Measurements from ENCODE around the gene LEFTY1.
"Not testable (repeated sequence)": the region's sequence is repeated elsewhere in the genome, so short reads cannot be mapped to it uniquely, and the experiment has no call there.

The LEFTY1 gene

GRCh38 chr1:225888898-225889601 is at the start of gene LEFTY1:
Gene LEFTY1, minus strand, starts transcription at chr1:225889146. Its CDS starts 80 bp downstream, at chr1:225889066.
- Histone ChIP-seq H3K4me1 (ENCODE audit: control insufficient read depth in 1 of 2, insufficient read depth in 2 of 2, low read length in 2 of 2) (peaks cover 0 to 4% of the 10 kb centered on the region in 2 donors), H3K27ac (ENCODE audit: low read length) (no peak within 1 kb of the TSS), H3K36me3 (ENCODE audit: control insufficient read depth in 1 of 2, insufficient read depth in 2 of 2, low read length in 2 of 2) (no peaks in the 10 kb centered on the region), H3K9me3 (ENCODE audit: control insufficient read depth in 1 of 2, low read length in 2 of 2) (no peaks in the 10 kb centered on the region), H3K27me3 (ENCODE audit: low read depth, low read length) (no peaks in the 10 kb centered on the region), H3K4me3 (ENCODE audit: low read depth in 1 of 2, low read length in 2 of 2) (no peak within 1 kb of the TSS)

- no peak overlapping the region for H3K27ac ChIP-seq (ENCODE audit: low read length)
Observed at GRCh38 chr1:225937048-225937968, 48.4 kb upstream of the LEFTY1 start.

GRCh38 chr1:225936523-225936922 is 47.6 kb upstream of the LEFTY1 start:
- Histone ChIP-seq H3K27me3 (ENCODE audit: low read depth, low read length) (no peaks in the 10 kb centered on the region), H3K27ac (ENCODE audit: low read length) (no peak overlapping the region), H3K4me1 (ENCODE audit: control insufficient read depth in 1 of 2, insufficient read depth in 2 of 2, low read length in 2 of 2) (peaks cover 0 to 13% of the 10 kb centered on the region in 2 donors), H3K9me3 (ENCODE audit: control insufficient read depth in 1 of 2, low read length in 2 of 2) (no peaks in the 10 kb centered on the region), H3K4me3 (ENCODE audit: low read depth in 1 of 2, low read length in 2 of 2) (no peak overlapping the region), H3K36me3 (ENCODE audit: control insufficient read depth in 1 of 2, insufficient read depth in 2 of 2, low read length in 2 of 2) (no peaks in the 10 kb centered on the region)

More at GRCh38 chr1:225937048-225937968, 48.4 kb upstream of the LEFTY1 start:
- H3K4me3 ChIP-seq (ENCODE audit: low read depth in 1 of 2, low read length in 2 of 2), result no peak overlapping the region
- H3K4me1 ChIP-seq (ENCODE audit: control insufficient read depth in 1 of 2, insufficient read depth in 2 of 2, low read length in 2 of 2), result peaks cover 0 to 17% of the 10 kb centered on the region in 2 donors
- no peaks in the 10 kb centered on the region for H3K27me3 ChIP-seq (ENCODE audit: low read depth, low read length)
- no peaks in the 10 kb centered on the region for H3K36me3 ChIP-seq (ENCODE audit: control insufficient read depth in 1 of 2, insufficient read depth in 2 of 2, low read length in 2 of 2)
- H3K9me3 ChIP-seq (ENCODE audit: control insufficient read depth in 1 of 2, low read length in 2 of 2), result no peaks in the 10 kb centered on the region

GRCh38 chr1:225936086-225936485 is 47.1 kb upstream of the LEFTY1 start:
- not testable (repeated sequence) for H3K4me3 ChIP-seq (ENCODE audit: low read depth in 1 of 2, low read length in 2 of 2); H3K36me3 ChIP-seq (ENCODE audit: control insufficient read depth in 1 of 2, insufficient read depth in 2 of 2, low read length in 2 of 2); H3K27me3 ChIP-seq (ENCODE audit: low read depth, low read length); H3K4me1 ChIP-seq (ENCODE audit: control insufficient read depth in 1 of 2, insufficient read depth in 2 of 2, low read length in 2 of 2); H3K9me3 ChIP-seq (ENCODE audit: control insufficient read depth in 1 of 2, low read length in 2 of 2); H3K27ac ChIP-seq (ENCODE audit: low read length)

- Histone ChIP-seq H3K27me3 (ENCODE audit: low read depth, low read length) (no peaks in the 10 kb centered on the region), H3K4me1 (ENCODE audit: control insufficient read depth in 1 of 2, insufficient read depth in 2 of 2, low read length in 2 of 2) (no peaks in the 10 kb centered on the region), H3K9me3 (ENCODE audit: control insufficient read depth in 1 of 2, low read length in 2 of 2) (no peaks in the 10 kb centered on the region), H3K27ac (ENCODE audit: low read length) (no peak overlapping the region), H3K36me3 (ENCODE audit: control insufficient read depth in 1 of 2, insufficient read depth in 2 of 2, low read length in 2 of 2) (no peaks in the 10 kb centered on the region), H3K4me3 (ENCODE audit: low read depth in 1 of 2, low read length in 2 of 2) (no peak overlapping the region)
Observed at GRCh38 chr1:225934711-225935110, 45.8 kb upstream of the LEFTY1 start.

GRCh38 chr1:225933072-225933471 is 44.1 kb upstream of the LEFTY1 start:
- Histone ChIP-seq H3K27me3 (ENCODE audit: low read depth, low read length) (no peaks in the 10 kb centered on the region), H3K4me1 (ENCODE audit: control insufficient read depth in 1 of 2, insufficient read depth in 2 of 2, low read length in 2 of 2) (no peaks in the 10 kb centered on the region), H3K36me3 (ENCODE audit: control insufficient read depth in 1 of 2, insufficient read depth in 2 of 2, low read length in 2 of 2) (no peaks in the 10 kb centered on the region), H3K27ac (ENCODE audit: low read length) (no peak overlapping the region), H3K9me3 (ENCODE audit: control insufficient read depth in 1 of 2, low read length in 2 of 2) (no peaks in the 10 kb centered on the region), H3K4me3 (ENCODE audit: low read depth in 1 of 2, low read length in 2 of 2) (no peak overlapping the region)

GRCh38 chr1:225931270-225932136 is 42.6 kb upstream of the LEFTY1 start:
- Histone ChIP-seq H3K27me3 (ENCODE audit: low read depth, low read length) (no peaks in the 10 kb centered on the region), H3K27ac (ENCODE audit: low read length) (no peak overlapping the region), H3K4me3 (ENCODE audit: low read depth in 1 of 2, low read length in 2 of 2) (no peak overlapping the region), H3K36me3 (ENCODE audit: control insufficient read depth in 1 of 2, insufficient read depth in 2 of 2, low read length in 2 of 2) (no peaks in the 10 kb centered on the region), H3K4me1 (ENCODE audit: control insufficient read depth in 1 of 2, insufficient read depth in 2 of 2, low read length in 2 of 2) (no peaks in the 10 kb centered on the region), H3K9me3 (ENCODE audit: control insufficient read depth in 1 of 2, low read length in 2 of 2) (no peaks in the 10 kb centered on the region)

- Histone ChIP-seq H3K4me3 (ENCODE audit: low read depth in 1 of 2, low read length in 2 of 2) (no peak overlapping the region), H3K36me3 (ENCODE audit: control insufficient read depth in 1 of 2, insufficient read depth in 2 of 2, low read length in 2 of 2) (no peaks in the 10 kb centered on the region), H3K27ac (ENCODE audit: low read length) (no peak overlapping the region), H3K9me3 (ENCODE audit: control insufficient read depth in 1 of 2, low read length in 2 of 2) (no peaks in the 10 kb centered on the region), H3K4me1 (ENCODE audit: control insufficient read depth in 1 of 2, insufficient read depth in 2 of 2, low read length in 2 of 2) (no peaks in the 10 kb centered on the region), H3K27me3 (ENCODE audit: low read depth, low read length) (no peaks in the 10 kb centered on the region)
Observed at GRCh38 chr1:225930566-225930965, 41.6 kb upstream of the LEFTY1 start.

GRCh38 chr1:225929462-225929861 is 40.5 kb upstream of the LEFTY1 start:
- H3K27me3 ChIP-seq (ENCODE audit: low read depth, low read length); H3K4me1 ChIP-seq (ENCODE audit: control insufficient read depth in 1 of 2, insufficient read depth in 2 of 2, low read length in 2 of 2); H3K27ac ChIP-seq (ENCODE audit: low read length); H3K9me3 ChIP-seq (ENCODE audit: control insufficient read depth in 1 of 2, low read length in 2 of 2); H3K36me3 ChIP-seq (ENCODE audit: control insufficient read depth in 1 of 2, insufficient read depth in 2 of 2, low read length in 2 of 2); H3K4me3 ChIP-seq (ENCODE audit: low read depth in 1 of 2, low read length in 2 of 2): not testable (repeated sequence)

- Histone ChIP-seq H3K4me3 (ENCODE audit: low read depth in 1 of 2, low read length in 2 of 2) (no peak overlapping the region), H3K27me3 (ENCODE audit: low read depth, low read length) (no peaks in the 10 kb centered on the region), H3K36me3 (ENCODE audit: control insufficient read depth in 1 of 2, insufficient read depth in 2 of 2, low read length in 2 of 2) (no peaks in the 10 kb centered on the region), H3K27ac (ENCODE audit: low read length) (no peak overlapping the region), H3K9me3 (ENCODE audit: control insufficient read depth in 1 of 2, low read length in 2 of 2) (no peaks in the 10 kb centered on the region), H3K4me1 (ENCODE audit: control insufficient read depth in 1 of 2, insufficient read depth in 2 of 2, low read length in 2 of 2) (peaks cover 0 to 2% of the 10 kb centered on the region in 2 donors)
Observed at GRCh38 chr1:225928186-225929175, 39.5 kb upstream of the LEFTY1 start.
